Spleen (tissue), 11 donors: Measurements from ENCODE around the gene CFAP54. TPM values are rescaled to one million over a fixed set of nuclear protein-coding genes. Genes with fewer than 3 reads are reported as not detected.

Experiments
- DNase-seq: peaks from one replicate; pipeline ENCODE4 v3.0.0-alpha.2; 2020
- H3K27ac ChIP-seq, 8 donors: fragments of 200-600 bp; sonication (generic) in 7 of 8; 1 replicate in 4 of 8; 2 replicates in 4 of 8; pipeline versions ENCODE4 v1.5.0 to v1.8.0; 2016 to 2021; ENCODE audit warnings: inconsistent platforms in 4 of 8, mild to moderate bottlenecking in 4 of 8, moderate library complexity in 1 of 8
- H3K27me3 ChIP-seq, 7 donors: fragments of 200-600 bp; sonication (generic) in 6 of 7; replicated peaks in 1 of 7; 1 replicate in 4 of 7; 2 replicates in 3 of 7; pipeline versions ENCODE4 v1.5.0 to v1.8.0; 2016 to 2021; ENCODE audit warnings: inconsistent platforms in 3 of 7, mild to moderate bottlenecking in 1 of 7
- H3K36me3 ChIP-seq, 6 donors: fragments of 200-600 bp; sonication (generic) in 5 of 6; 1 replicate in 4 of 6; 2 replicates in 2 of 6; pipeline versions ENCODE4 v1.5.0 to v1.8.0; 2016 to 2021; ENCODE audit warnings: inconsistent platforms in 2 of 6
- H3K4me1 ChIP-seq, 6 donors: fragments of 200-600 bp; sonication (generic) in 5 of 6; 1 replicate in 3 of 6; 2 replicates in 3 of 6; pipeline versions ENCODE4 v1.5.0 to v1.8.0; 2016 to 2021; ENCODE audit warnings: inconsistent platforms in 3 of 6
- H3K4me3 ChIP-seq, 8 donors: fragments of 200-600 bp; sonication (generic) in 7 of 8; 1 replicate in 4 of 8; 2 replicates in 4 of 8; pipeline versions ENCODE4 v1.5.0 to v1.8.0; 2016 to 2021; ENCODE audit warnings: inconsistent platforms in 4 of 8, mild to moderate bottlenecking in 4 of 8, moderate library complexity in 2 of 8
- H3K9me3 ChIP-seq, 8 donors: fragments of 200-600 bp; sonication (generic) in 7 of 8; 1 replicate in 4 of 8; 2 replicates in 4 of 8; pipeline versions ENCODE4 v1.5.0 to v1.8.0; 2016 to 2021; ENCODE audit warnings: inconsistent platforms in 4 of 8
- POLR2A ChIP-seq, 3 donors: fragments of 450-650 bp; IDR thresholded peaks; one replicate each; pipeline ENCODE4 v1.5.1; 2017; ENCODE audit warnings: antibody characterized with exemption in 3 of 3, mild to moderate bottlenecking in 1 of 3
- POLR2AphosphoS5 ChIP-seq, 3 donors: sonication (generic); formaldehyde crosslinking; IDR thresholded peaks; one replicate each; pipeline ENCODE4 v1.5.1; 2017; ENCODE audit warnings: antibody characterized with exemption in 3 of 3
- WGBS, 5 donors: extraction: QIAGEN DNeasy Blood & Tissue Kit in 3 of 5; methylation state at CpG; one replicate each; pipeline versions ENCODE4 v1.1.5 to v1.1.7; 2013 to 2018; 5-methylcytosine and 5-hydroxymethylcytosine counted together
- intact Hi-C: fragments of 100-400 bp; cut with DNase I; formaldehyde crosslinking; loops from one replicate; pipeline ENCODE4 v1.15.0; 2023; ENCODE audit warnings: low total_unique reads
- polyA plus RNA-seq, 3 donors: library from polyadenylated mRNA; stranded (reverse); fragments of 200-250 nt; gene quantifications; one replicate each; pipeline ENCODE4 v1.2.1, GENCODE V29; 2013
- total RNA-seq, 7 donors: library from RNA; depleted of rRNA in 3 of 7; stranded (reverse); fragments of >200 nt in 3 of 7; fragmentation: NEBNext Ultra II Directional in 4 of 7; extraction: Animal tissue kit (Norgen Biotek cat#: 25700) in 4 of 7; gene quantifications; one replicate each; pipeline versions ENCODE4 v1.1.0 to v1.2.1, GENCODE V29; 2016 to 2021
- TF ChIP-seq, protein P1 (sequence below), 11 experiments: fragments of 200-600 bp in 7 of 11; fragments of 450-650 bp in 4 of 11; sonication (generic) in 4 of 11; IDR thresholded peaks in 8 of 11; conservative IDR thresholded peaks in 3 of 11; 1 replicate in 7 of 11; 2 replicates in 4 of 11; pipeline versions ENCODE4 v1.4.0 to v1.8.0; 2016 to 2021; ENCODE audit warnings: antibody characterized with exemption in 11 of 11, inconsistent platforms in 4 of 11, mild to moderate bottlenecking in 1 of 11
- donor health status: healthy with polysubstance abuse.
- donor health status: DM: no; HTN: no; CAD: no; lungs with moderate emphysema.
- donor health status: DM: no; HTN: no; CAD: no.
- donor health status: Bipolar disorder and iron deficiency.
- donor health status: healthy.
- donor health status: DM: no; HTN: no; CAD: no.
- donor health status: DM: yes; HTN: yes; CAD: no.

Gene CFAP54
- total and polyA plus RNA-seq, 10 donors, result 0.09 to 3.6 (median 2.1) TPM

- intact Hi-C loops, result no loop called here
- Histone ChIP-seq H3K27me3 (no peaks in the 10 kb centered on the region), H3K36me3 (no peaks in the 10 kb centered on the region), H3K4me3 (no peak overlapping the region), H3K9me3 (no peaks in the 10 kb centered on the region), H3K4me1 (no peaks in the 10 kb centered on the region), H3K27ac (no peak overlapping the region)
- 73 to 89% (median 79%) methylated on average over 3 of the region's 3 CpGs for WGBS, 5 donors
- TF ChIP-seq, protein P1, sequence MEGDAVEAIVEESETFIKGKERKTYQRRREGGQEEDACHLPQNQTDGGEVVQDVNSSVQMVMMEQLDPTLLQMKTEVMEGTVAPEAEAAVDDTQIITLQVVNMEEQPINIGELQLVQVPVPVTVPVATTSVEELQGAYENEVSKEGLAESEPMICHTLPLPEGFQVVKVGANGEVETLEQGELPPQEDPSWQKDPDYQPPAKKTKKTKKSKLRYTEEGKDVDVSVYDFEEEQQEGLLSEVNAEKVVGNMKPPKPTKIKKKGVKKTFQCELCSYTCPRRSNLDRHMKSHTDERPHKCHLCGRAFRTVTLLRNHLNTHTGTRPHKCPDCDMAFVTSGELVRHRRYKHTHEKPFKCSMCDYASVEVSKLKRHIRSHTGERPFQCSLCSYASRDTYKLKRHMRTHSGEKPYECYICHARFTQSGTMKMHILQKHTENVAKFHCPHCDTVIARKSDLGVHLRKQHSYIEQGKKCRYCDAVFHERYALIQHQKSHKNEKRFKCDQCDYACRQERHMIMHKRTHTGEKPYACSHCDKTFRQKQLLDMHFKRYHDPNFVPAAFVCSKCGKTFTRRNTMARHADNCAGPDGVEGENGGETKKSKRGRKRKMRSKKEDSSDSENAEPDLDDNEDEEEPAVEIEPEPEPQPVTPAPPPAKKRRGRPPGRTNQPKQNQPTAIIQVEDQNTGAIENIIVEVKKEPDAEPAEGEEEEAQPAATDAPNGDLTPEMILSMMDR (IDR thresholded peaks at IDR 0.05 in 8 of 11, conservative IDR thresholded peaks at IDR 0.05 in 3 of 11), result no peak
- TF ChIP-seq POLR2AphosphoS5 (IDR thresholded peaks at IDR 0.05), result no peak
- TF ChIP-seq POLR2A (IDR thresholded peaks at IDR 0.05), result no peak
- DNase-seq, result no peak
Measured at GRCh38 chr12:96766232-96766631, 276.9 kb downstream of the CFAP54 start.

- no peaks in the 10 kb centered on the region for H3K27me3 ChIP-seq
- H3K27ac ChIP-seq, result no peak overlapping the region
- H3K4me1 ChIP-seq, result no peaks in the 10 kb centered on the region
- intact Hi-C loops, result no loop called here
- H3K36me3 ChIP-seq, result no peaks in the 10 kb centered on the region
- H3K9me3 ChIP-seq, result peaks cover 0 to 6% (median 0%) of the 10 kb centered on the region in 8 donors
- TF ChIP-seq POLR2A (IDR thresholded peaks at IDR 0.05) (no peak), POLR2AphosphoS5 (IDR thresholded peaks at IDR 0.05) (no peak)
- TF ChIP-seq, protein P1 (IDR thresholded peaks at IDR 0.05 in 8 of 11, conservative IDR thresholded peaks at IDR 0.05 in 3 of 11), result no peak
- H3K4me3 ChIP-seq, result no peak overlapping the region
- WGBS, 5 donors, result 85 to 89% (median 89%) methylated on average over 7 of the region's 7 CpGs
- no peak for DNase-seq
Measured at GRCh38 chr12:96769400-96769799, 280.0 kb downstream of the CFAP54 start.

GRCh38 chr12:96770219-96771102, 281.1 kb downstream of the CFAP54 start:
- Histone ChIP-seq H3K4me3 (no peak overlapping the region), H3K36me3 (no peaks in the 10 kb centered on the region), H3K9me3 (peaks cover 0 to 6% (median 0%) of the 10 kb centered on the region in 8 donors), H3K4me1 (no peaks in the 10 kb centered on the region), H3K27me3 (no peaks in the 10 kb centered on the region), H3K27ac (no peak overlapping the region)
- intact Hi-C loops, result no loop called here
- WGBS, 5 donors, result 63 to 83% (median 73%) methylated on average over 3 of the region's 3 CpGs
- no peak for DNase-seq
- TF ChIP-seq POLR2A (IDR thresholded peaks at IDR 0.05) (no peak), POLR2AphosphoS5 (IDR thresholded peaks at IDR 0.05) (no peak)
- TF ChIP-seq, protein P1 (IDR thresholded peaks at IDR 0.05 in 8 of 11, conservative IDR thresholded peaks at IDR 0.05 in 3 of 11), result no peak

GRCh38 chr12:96773031-96773430, 283.7 kb downstream of the CFAP54 start:
- H3K27me3 ChIP-seq, result no peaks in the 10 kb centered on the region
- no peak overlapping the region for H3K4me3 ChIP-seq
- TF ChIP-seq POLR2A (IDR thresholded peaks at IDR 0.05), result no peak
- TF ChIP-seq, protein P1 (IDR thresholded peaks at IDR 0.05 in 8 of 11, conservative IDR thresholded peaks at IDR 0.05 in 3 of 11), result no peak
- no peak for TF ChIP-seq POLR2AphosphoS5 (IDR thresholded peaks at IDR 0.05)
- 96 to 98% (median 97%) methylated on average over 2 of the region's 2 CpGs for WGBS, 5 donors
- DNase-seq, result no peak
- H3K27ac ChIP-seq, result no peak overlapping the region
- H3K4me1 ChIP-seq, result no peaks in the 10 kb centered on the region
- peaks cover 0 to 6% (median 0%) of the 10 kb centered on the region in 8 donors for H3K9me3 ChIP-seq
- intact Hi-C loops, result no loop called here
- H3K36me3 ChIP-seq, result no peaks in the 10 kb centered on the region
